ENCODE data around the gene WDR1. TPM values are rescaled to one million over a fixed set of nuclear protein-coding genes. Genes with fewer than 3 reads are reported as not detected.

Gene WDR1
- total RNA-seq, 2 experiments from 2014 or later = 77.6 to 152 TPM

DNA sequence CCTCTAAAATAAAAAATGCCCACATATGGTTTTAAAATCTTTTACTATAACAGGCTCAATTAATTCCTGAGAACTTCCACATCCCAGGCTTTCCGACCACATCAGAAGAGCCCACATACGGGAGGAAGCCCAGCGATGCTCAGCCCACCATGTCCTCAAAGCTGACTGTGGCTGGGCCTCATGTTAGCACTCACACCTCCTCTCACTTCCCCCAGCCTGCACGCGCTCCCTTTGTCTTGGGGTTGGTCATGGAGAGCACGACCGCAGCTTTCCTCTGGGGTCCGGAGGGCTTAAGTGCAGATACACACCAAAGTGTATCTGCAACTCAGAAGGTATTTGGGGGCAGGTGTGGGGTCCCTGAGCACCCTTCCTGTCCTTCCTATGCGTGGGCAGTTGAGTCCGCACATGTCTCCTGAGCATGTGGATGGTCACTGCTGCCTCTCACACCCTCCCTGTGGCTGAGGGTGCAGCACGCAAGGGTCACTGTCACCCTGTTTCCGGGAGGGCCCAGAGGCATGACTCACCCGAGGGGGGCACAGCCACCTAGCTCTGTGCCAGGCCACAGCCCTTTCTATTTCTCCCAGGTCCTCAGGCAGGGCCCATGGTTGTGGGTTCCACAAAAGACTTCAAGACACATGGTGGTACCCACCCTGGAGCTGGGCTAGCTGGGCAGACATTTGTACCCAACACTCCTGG lies 21.2 kb downstream of the WDR1 start:
- Histone ChIP-seq H3K79me2 (ENCODE audit: insufficient read depth, low read depth, low read length) (no peaks in the 10 kb centered on the region), H3K4me2 (ENCODE audit: low read length) (no peak overlapping the region), H3K9me3 (ENCODE audit: low read length) (no peaks in the 10 kb centered on the region), H3K9me2 (ENCODE audit: insufficient read depth, low read length) (no peaks in the 10 kb centered on the region), H3K4me1 (ENCODE audit: insufficient read depth, low read length, poor library complexity, severe bottlenecking) (no peaks in the 10 kb centered on the region), H3K4me3 (ENCODE audit: low read depth, low read length, poor library complexity, severe bottlenecking) (no peak overlapping the region), H2AFZ (ENCODE audit: low read length) (no peak overlapping the region), H3K36me3 (ENCODE audit: insufficient read depth, low read length) (peaks cover 97% of the 10 kb centered on the region), H4K20me1 (ENCODE audit: insufficient read depth, low read length) (no peaks in the 10 kb centered on the region), H3K27ac (ENCODE audit: low read depth, low read length, poor library complexity, severe bottlenecking) (no peak overlapping the region)
- no TSS peak for BruUV-seq (replicated peaks)
- DNase-seq (ENCODE audit: low spot score) = no peak
- ChIA-PET CTCF (ENCODE audit: unreplicated experiment) (interaction anchor here (1.1 kb wide), 1 partner anchor 13 kb away, joined by 3 read pairs; no protein-coding TSS in a partner anchor), POLR2A (interaction anchor here (0.6 kb wide), 1 partner anchor 193 kb away, joined by 3 read pairs; no protein-coding TSS in a partner anchor)
- intact Hi-C loops (cut with micrococcal nuclease; ENCODE audit: unreplicated experiment) = no loop called here
- TF ChIP-seq EZH2phosphoT487 (IDR thresholded peaks at IDR 0.05; ENCODE audit: borderline replicate concordance, low read depth, low read length) = no peak
- TF ChIP-seq CTCF (conservative IDR thresholded peaks at IDR 0.05; ENCODE audit: low read length) = no peak

DNA sequence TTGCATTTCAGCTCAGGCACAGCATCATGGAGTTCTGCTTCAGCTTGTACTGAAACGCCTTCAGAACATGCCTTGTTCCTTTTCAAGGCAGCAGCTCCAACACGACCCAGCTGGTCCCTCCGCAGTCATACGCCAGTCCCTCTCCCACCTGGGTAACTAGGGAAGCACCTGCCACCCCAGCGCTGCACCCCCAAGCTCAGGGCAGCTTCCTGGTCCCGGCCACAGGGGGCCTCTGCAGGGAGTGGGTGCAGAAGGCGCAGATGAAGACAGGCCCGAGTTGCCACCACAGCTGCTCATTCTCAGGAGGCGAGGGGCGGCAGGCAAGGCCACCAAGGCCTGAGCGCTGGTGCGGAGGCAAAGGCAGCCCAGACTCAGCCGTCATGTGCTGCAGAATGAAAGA lies 21.8 kb downstream of the WDR1 start:
- BruUV-seq (replicated peaks) = no TSS peak
- Histone ChIP-seq H3K9me2 (ENCODE audit: insufficient read depth, low read length) (no peaks in the 10 kb centered on the region), H3K9me3 (ENCODE audit: low read length) (no peaks in the 10 kb centered on the region), H3K36me3 (ENCODE audit: insufficient read depth, low read length) (peaks cover 98% of the 10 kb centered on the region), H3K4me2 (ENCODE audit: low read length) (no peak overlapping the region), H2AFZ (ENCODE audit: low read length) (no peak overlapping the region), H3K27ac (ENCODE audit: low read depth, low read length, poor library complexity, severe bottlenecking) (no peak overlapping the region), H4K20me1 (ENCODE audit: insufficient read depth, low read length) (no peaks in the 10 kb centered on the region), H3K4me1 (ENCODE audit: insufficient read depth, low read length, poor library complexity, severe bottlenecking) (no peaks in the 10 kb centered on the region), H3K4me3 (ENCODE audit: low read depth, low read length, poor library complexity, severe bottlenecking) (no peak overlapping the region), H3K79me2 (ENCODE audit: insufficient read depth, low read depth, low read length) (no peaks in the 10 kb centered on the region)
- POLR2A ChIA-PET = no interaction called here
- CTCF ChIA-PET (ENCODE audit: unreplicated experiment) = interaction anchor here (1.1 kb wide), 1 partner anchor 14 kb away, joined by 3 read pairs; no protein-coding TSS in a partner anchor
- no peak for DNase-seq (ENCODE audit: low spot score)
- TF ChIP-seq CTCF (conservative IDR thresholded peaks at IDR 0.05; ENCODE audit: low read length) (no peak), EZH2phosphoT487 (IDR thresholded peaks at IDR 0.05; ENCODE audit: borderline replicate concordance, low read depth, low read length) (no peak)
- intact Hi-C loops (cut with micrococcal nuclease; ENCODE audit: unreplicated experiment) = no loop called here

DNA sequence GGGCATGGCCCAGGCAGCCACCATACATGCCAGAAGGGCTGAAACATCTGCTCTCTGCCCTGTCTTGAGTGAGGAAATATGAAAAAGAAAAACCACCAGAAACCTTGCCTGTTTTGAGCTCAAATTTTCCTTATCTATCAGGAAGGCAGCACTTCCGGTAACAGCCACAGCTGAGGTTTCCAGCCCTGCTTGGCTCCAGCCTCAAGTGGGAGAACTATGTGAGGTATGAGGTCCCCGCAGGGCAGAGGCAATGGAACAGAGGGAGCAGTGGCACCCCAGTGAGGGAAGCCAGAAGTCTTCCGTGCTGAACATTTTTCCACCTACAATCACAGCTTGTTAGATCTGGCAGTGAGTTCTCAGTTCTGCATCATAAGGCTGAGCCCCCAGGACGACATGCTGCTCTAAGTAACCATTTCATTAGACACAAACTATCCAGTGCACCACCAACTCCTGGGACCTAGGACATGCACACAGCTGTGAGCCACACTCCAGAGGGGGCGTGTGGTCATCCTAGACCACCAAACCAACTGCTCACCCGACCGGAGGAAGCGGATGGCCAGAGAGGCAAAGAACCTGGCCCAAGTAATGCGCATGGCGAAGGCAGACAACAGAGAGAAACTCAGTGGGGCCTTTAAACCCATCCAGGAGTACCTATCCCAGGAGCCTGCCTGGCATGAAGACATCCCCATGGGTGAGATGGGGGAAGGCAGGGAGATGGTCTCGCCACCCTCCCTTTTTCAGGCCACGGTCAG lies 22.6 kb downstream of the WDR1 start:
- no peak overlapping the region for H3K4me2 ChIP-seq (ENCODE audit: low read length)
- H3K9me3 ChIP-seq (ENCODE audit: low read length) = no peaks in the 10 kb centered on the region
- ChIA-PET CTCF (ENCODE audit: unreplicated experiment) (no interaction called here), POLR2A (no interaction called here)
- H3K4me3 ChIP-seq (ENCODE audit: low read depth, low read length, poor library complexity, severe bottlenecking) = no peak overlapping the region
- no peak for DNase-seq (ENCODE audit: low spot score)
- H4K20me1 ChIP-seq (ENCODE audit: insufficient read depth, low read length) = 0 out of 2 replicates have a peak, but pooled peaks cover 3% of the 10 kb centered on the region
- peaks cover 98% of the 10 kb centered on the region for H3K36me3 ChIP-seq (ENCODE audit: insufficient read depth, low read length)
- BruUV-seq (replicated peaks) = no TSS peak
- TF ChIP-seq EZH2phosphoT487 (IDR thresholded peaks at IDR 0.05; ENCODE audit: borderline replicate concordance, low read depth, low read length) (no peak), CTCF (conservative IDR thresholded peaks at IDR 0.05; ENCODE audit: low read length) (no peak)
- H3K4me1 ChIP-seq (ENCODE audit: insufficient read depth, low read length, poor library complexity, severe bottlenecking) = no peaks in the 10 kb centered on the region
- no peak overlapping the region for H2AFZ ChIP-seq (ENCODE audit: low read length)
- H3K79me2 ChIP-seq (ENCODE audit: insufficient read depth, low read depth, low read length) = no peaks in the 10 kb centered on the region
- intact Hi-C loops (cut with micrococcal nuclease; ENCODE audit: unreplicated experiment) = no loop called here
- H3K9me2 ChIP-seq (ENCODE audit: insufficient read depth, low read length) = no peaks in the 10 kb centered on the region
- H3K27ac ChIP-seq (ENCODE audit: low read depth, low read length, poor library complexity, severe bottlenecking) = no peak overlapping the region
